HG02973 (cell line): ENCODE measurements around the gene ANXA8L1.
"Not testable (repeated sequence)": the region's sequence is repeated elsewhere in the genome, so short reads cannot be mapped to it uniquely, and the experiment has no call there.

ENCODE experiments used
- ATAC-seq: cut with Tn5 transposase; IDR thresholded peaks from one replicate; pipeline ENCODE4 v1.9.1; 2021; ENCODE audit warnings: moderate library complexity; ENCODE audit not compliant: unreplicated experiment

Gene ANXA8L1, protein sequence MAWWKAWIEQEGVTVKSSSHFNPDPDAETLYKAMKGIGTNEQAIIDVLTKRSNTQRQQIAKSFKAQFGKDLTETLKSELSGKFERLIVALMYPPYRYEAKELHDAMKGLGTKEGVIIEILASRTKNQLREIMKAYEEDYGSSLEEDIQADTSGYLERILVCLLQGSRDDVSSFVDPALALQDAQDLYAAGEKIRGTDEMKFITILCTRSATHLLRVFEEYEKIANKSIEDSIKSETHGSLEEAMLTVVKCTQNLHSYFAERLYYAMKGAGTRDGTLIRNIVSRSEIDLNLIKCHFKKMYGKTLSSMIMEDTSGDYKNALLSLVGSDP

DNA sequence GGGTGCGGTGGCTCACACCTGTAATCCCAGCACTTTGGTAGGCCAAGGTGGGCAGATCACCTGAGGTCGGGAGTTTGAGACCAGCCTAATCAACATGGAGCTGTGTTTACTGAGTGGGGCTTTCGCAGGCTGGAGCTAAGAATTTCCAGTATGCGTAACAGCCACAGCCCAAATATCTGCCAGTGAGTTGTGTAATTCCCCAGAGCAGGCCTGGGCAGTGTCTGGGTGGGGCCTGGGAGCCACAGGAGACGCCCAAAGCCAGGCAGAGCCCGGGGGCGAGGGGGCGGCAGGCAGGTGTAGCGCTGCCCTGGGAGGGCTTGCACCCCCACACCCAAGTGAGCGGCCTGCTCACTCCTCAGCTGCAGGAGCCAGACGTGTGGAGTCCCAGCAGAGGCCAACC is at the start of gene ANXA8L1:
Gene ANXA8L1, plus strand, starts transcription at position 371 of the 400 bp plus-strand sequence. CDS start 76 bp downstream, outside the sequence.
- not testable (repeated sequence) for ATAC-seq

DNA sequence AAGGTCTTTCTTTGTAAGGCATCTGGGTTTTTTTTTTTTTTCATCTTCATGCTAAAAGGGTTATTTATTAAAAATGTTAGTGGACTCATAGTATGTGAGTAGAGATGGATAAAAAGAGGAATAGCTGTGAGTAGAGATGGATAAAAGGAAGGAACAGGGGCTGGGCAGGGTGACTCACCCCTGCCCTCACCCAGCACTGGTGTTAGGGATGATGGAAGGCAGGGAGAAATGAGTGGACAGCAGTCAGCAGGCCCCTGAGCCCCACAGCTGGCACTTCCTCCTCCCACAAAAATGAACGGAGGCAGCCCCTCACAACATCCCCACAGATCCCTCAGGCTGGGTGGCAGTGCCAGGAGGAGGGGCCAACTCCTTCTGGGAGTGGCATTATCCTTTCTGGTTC is 49.5 kb upstream of the ANXA8L1 start:
- ATAC-seq, result no peak

DNA sequence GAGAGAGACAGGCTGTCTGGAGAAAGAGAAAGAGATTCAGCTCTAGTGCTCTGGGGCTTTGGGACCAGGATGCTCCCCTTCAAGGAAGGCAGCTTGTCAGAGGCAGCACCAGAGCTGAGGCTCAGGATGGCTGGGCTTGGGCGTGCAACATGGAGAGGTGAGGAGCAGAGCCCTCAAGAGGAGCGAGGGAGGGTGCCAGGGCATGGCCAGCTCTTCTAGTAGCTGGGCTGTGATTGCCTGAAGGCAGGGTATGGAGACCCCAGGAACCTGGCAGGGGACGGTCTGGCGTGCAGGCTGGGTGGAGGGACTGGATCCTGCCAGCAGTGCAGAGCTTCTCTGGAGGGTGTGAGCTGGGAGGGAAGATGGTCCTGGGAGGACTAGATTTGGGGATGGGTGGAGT is 48.6 kb upstream of the ANXA8L1 start:
- ATAC-seq, result no peak

DNA sequence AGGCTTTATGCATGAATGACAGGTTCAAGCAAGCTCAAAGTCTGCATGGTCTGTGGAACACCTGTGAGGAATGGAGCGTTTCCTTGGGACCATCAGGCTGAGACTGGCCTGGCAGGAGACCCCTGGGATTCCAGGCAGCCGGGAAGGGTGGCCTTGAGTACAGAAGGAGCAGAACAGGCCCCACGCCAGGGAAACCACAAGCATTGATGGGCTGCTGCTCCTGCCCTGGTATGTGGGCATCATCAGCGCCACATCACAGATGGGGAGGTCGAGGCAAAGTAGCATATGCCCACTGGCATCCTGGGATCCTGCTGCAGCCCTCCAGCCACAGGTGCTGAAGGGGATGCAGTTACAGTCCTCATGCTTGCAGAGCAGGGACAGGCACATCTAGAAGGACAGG is 47.9 kb upstream of the ANXA8L1 start:
- ATAC-seq, result no peak

DNA sequence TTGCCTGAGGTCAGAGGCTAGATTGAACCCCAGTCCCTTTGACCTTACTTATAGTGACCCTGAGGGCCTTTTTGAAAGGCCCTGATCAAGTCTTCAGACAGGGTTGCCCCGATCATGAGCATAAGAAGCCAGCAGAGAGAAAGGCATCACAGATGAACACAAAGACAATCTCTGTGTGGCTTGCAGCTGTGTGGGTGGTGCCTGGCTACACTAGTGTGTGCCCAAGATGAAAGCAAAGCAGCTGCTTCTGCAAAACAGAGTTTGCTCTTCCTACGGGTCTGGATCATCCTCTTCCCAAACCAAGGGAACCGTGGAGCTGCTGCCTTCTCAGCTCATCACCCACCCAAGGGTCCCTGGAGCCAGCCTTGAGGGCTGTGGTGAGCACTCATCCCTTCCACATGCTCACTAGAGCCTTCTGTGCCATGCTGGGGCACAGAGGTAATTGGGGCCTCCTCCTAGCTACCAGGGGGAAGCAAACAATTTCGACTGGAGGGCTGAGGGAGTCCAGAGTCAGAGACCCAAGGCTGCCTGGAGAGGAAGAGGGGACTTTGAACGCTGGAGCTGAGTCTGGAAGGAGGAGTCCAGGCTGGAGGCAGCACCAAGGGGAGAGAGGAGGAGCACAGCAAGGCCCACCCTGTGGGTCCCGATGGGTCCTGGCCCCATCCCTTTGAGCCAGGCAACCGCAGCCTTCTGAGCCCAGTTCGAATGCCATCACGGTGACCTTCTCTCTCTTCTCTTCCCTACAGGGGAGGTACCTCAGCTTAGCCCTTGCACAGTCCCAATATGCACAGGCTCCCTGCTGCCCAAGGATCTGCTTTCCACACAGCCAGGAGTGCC is 46.5 kb upstream of the ANXA8L1 start:
- ATAC-seq, result no peak

DNA sequence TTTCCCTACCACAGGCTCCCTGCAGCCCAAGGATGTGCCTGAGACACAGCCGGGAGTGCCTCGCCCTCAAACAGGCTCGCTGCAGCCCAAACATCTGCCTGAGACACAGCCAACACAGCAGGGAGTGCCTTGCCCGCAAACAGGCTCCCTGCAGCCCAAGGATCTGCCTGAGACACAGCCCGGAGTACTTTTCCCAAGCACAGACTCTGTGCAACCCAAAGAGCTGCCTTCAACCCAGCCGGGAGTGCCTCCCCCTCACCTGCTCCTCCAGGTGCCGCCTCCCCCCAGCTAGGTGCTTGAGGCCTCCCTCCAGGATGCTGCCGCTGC is 45.9 kb upstream of the ANXA8L1 start:
- no peak for ATAC-seq

DNA sequence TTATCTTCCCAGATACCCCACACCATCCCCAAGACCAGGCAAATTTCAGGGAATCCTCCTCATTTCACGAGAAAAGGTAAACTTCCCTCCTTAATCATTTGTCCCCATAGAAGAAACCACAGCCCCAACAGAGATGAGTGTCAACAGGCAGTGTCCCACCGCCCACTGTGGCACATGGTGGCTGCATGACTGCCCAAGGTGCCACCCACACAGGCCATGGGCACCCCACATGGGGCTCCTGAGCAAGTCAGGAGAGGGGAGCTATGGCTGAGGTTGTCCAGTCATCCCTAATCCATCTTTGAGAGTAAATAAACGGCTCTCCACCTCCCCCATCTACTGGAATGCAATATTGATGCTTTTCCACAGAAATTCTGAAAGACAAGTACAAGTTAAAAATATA is 44.7 kb upstream of the ANXA8L1 start:
- ATAC-seq, result no peak

DNA sequence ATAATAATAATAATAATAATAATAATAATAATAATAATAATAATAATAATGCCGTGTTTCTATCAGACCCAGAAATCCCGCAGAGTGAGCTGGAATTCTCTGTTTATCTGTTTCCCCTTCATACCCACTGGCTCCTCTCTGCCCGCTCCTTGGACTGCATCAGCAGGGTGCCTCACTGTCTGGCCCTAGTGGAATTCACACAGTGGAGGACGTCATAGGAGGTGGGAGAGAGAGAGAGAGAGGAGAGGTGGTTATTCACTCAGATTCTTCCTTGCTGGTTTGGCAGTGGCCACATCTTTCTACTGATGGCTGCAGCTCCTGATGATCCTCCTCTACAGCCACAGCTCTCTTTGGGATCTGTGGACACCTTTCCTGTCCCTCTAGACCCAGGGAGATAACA is 10.1 kb upstream of the ANXA8L1 start:
- ATAC-seq, result not testable (repeated sequence)

DNA sequence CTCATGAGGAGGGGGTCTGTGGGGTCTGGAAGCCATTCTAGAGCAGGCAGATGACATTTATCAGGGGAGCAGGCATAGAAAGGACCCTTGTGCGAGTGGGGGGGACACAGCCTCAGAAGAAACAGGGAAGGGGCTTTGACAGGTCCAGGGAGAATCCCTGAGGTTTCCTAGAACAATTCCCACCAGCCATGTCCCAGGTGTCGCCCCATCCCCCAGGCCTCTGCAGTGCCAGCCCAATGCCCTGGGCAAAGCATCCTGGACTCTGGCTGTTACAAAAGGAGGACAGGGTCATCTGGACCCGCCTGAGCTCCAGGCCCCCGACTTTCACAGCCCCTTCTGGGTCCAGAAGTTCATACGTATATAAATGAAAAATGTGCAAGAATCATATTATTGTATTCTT is 8.4 kb upstream of the ANXA8L1 start:
- not testable (repeated sequence) for ATAC-seq

DNA sequence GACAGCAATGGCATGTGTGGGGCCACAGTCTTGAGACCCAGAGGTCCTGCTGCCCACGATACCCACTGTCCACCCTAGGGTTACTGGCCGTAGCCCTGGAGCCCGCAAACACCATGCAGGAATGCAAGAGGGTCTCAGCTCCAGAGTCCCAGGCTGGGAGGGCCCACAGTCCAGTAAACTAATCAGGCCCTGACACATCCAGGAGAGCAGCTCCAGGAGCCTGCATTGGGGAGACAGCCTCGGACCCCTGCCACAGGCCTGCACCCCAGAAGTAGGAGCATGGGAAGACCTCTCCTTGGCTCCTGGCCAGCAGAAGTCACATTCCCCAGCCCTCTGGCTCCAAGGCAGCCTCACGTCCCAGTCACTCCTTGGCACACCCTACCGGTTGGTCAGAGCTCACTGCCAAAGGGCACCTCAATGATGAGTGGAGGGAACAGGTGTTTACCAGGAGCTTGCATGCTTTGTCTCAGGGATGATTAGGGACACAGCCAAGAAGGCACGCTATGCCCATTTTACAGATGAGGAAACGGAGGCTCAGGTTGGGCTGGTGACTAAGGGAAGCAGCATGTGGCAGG is 7.8 kb upstream of the ANXA8L1 start:
- not testable (repeated sequence) for ATAC-seq

DNA sequence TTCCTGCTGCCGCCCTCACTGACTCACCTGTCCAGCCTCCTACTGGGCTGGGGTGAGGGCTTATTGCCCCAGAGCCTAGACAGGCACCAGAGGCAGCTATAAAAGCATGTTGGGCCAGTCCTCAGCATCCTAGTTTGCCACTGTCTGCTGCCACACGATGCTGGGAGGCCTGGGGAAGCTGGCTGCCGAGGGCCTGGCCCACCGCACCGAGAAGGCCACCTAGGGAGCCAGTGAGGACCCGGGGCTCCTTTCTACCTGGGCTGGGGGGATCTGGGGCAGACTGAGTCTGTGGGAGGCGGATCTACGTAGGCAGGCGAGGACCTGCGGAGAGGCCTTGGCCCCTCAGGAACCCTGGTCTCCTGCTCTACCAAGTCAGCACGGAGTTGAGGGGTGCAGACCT is 6.6 kb upstream of the ANXA8L1 start:
- not testable (repeated sequence) for ATAC-seq

DNA sequence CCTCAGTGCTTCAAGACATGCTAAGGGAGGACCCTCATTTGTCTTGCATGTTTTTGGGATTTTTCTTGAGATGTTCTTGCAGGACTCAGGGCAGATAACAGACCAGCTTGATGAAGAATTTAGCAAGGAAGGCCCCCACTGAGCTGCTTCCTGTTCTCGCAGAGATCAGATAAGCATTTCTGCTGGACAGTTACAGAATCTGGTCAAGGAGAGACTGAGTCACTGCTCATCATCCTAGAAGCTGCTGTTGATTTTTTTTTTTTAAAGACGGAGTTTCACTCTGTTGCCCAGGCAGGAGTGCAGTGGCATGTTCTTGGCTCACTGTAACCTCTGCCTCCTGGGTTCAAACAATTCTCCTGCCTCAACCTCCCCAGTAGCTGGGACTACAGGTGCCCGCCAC is 1.2 kb upstream of the ANXA8L1 start:
- not testable (repeated sequence) for ATAC-seq

DNA sequence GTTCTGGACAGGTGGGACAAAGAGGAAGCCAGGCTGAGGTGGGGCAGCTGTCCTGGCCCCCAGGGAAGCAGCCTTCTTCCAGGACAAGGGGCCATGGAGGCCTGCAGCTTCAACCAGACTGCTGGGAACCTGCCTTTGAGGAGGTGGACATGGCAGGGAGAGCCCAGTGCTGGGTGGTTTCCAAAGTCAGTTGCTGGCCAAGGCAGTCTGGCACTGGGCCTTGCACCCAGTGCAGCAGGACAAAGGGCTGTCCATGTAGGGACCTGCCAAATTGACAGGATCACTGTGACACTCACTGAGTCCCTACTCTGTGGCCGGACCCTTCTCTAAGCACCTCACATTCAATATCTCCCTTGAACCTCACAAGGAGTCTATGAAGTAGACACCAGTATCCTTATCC is 1.4 kb downstream of the ANXA8L1 start:
- not testable (repeated sequence) for ATAC-seq

DNA sequence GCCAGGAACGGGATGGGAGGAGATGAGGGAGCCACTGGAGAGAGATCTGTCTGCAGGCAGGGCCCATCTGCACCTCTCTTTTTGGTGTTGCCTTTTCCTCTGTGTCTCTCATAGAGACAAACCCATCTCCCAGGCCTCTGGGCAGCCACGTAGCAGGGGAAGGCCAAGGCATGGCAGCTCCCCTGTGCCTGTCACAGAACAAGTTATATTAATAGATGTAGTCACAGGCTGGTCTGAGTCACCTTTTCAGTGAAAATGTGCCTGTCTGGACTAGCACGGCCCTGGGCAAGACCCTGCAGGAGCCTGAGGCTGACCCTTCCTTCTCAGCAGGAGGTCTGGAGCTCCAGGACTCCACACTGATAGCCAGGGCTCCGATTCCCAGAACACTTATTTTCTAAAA is 2.1 kb downstream of the ANXA8L1 start:
- ATAC-seq, result not testable (repeated sequence)

DNA sequence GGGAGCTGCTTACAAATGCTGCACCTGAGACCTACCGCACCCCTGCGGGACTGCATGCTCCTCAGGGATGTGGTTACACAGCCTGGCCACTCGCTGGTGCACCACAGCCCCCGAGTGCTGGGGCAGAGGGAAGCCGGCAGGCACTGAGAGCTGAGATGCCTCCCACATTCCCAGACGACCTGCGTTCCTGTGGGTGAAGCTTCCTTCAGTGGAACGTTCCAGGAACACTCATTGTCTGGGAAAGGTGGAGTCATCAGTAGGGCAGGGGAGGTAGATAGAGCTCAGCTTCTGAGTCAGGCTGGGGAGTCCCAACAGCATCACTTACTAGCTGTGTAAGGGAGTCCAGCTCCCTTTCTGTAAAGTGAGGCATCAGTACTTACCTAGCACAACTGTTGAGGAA is 2.5 kb downstream of the ANXA8L1 start:
- ATAC-seq, result not testable (repeated sequence)

DNA sequence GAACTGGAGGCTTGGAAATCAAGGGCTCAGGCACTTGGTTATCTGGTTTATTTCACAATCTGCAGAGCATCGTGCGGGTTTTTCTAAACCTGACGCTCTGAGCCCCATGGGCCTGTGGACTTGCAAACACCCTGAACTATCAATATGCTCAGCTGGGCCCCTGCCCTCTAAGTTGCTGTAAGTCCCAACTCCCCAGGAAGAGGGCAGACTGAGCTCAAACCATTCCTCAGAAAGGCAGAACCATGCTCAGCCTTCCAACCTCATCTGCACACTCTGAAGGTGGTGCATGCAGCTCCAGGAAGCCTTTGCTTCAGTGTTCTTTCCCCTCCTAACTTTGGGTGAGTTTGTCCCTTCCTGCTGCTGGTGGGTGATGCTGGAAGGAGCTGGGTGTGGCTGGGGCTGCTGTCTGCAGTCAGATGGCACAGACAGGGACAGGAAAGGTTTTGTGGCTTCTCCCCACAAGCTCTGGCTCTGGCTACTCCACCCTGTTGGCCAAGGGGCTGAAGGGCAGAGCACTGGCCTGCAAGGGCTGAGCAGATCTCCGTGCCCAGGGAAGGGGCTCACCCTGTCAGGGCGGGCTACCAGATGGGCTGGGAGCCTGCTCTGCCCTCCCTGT is 3.8 kb downstream of the ANXA8L1 start:
- not testable (repeated sequence) for ATAC-seq

DNA sequence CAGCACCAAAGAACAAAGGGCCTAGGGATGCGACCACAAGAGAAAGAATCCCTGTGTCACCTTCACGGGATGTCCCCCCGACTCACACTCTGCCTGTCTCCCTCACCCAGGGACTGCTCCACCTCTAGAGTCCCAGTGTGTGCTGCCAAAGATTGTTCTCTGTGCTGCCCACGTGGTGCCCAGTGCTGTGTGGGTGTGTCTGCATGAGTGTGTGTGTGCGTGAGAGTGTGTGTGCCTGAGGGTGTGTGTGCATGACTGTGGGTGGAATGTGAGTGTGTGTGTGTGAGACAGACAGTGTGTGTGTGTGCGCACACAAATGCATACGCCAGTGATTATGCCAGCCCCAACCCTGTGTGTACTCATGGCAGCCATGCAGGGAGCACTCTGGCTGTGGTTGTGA is 10.3 kb downstream of the ANXA8L1 start:
- ATAC-seq, result not testable (repeated sequence)

DNA sequence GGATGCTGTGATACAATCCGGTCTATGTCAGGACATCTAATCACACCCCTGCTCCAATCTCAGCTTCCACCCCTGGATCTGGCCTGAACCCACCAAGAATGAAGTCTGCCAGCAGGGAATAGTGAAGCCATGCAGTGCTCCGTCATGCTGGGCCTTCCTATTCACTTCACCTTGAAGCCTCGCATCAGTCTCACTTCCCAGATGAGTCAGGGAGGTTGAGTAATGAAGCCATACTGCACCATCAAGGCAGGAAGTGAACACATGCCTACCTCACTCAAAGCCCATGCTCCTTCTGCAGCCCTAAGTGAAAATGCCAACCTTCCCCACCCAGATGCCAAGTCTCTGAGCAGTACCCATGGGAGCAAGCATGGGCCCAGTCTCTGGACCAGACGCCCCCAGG is 11.1 kb downstream of the ANXA8L1 start:
- ATAC-seq, result not testable (repeated sequence)

DNA sequence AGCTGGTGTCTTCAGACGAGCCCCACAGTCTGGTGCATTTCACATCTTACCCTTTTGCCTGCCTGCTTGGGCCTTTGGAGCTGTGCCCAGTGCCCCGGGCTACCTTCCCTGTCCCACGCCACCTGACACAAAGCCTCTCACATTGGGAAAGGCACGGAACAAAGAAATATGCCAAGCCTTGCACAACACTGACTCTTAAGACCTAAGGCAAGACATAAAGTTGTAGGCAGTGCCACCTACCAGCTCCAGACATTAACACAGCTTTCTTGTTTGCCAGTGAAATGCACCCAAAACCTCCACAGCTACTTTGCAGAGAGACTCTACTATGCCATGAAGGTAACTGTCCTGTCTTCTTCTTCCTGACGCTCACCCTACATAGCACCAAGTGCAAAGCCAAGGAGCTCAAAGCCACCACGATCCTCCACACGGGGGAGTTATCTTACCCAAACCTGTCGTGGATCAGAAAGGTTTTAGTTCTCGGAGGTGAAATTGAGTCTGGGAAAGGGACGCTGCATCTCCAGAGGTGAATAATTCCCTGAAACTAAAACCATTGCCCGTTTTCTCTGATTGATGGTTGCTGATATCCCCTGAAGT is 11.8 kb downstream of the ANXA8L1 start:
- not testable (repeated sequence) for ATAC-seq

DNA sequence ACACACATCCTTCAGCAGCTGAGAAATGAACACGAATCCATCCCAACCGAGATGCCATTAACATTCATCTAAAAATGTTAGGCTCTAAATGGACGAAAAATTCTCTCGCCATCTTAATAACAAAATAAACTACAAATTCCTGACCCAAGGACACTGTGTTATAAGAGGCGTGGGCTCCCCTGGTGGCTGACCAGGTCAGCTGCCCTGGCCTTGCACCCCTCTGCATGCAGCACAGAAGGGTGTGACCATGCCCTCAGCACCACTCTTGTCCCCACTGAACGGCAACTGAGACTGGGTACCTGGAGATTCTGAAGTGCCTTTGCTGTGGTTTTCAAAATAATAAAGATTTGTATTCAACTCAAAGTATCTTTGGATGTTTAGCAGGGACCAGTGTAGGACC is 15.8 kb downstream of the ANXA8L1 start:
- not testable (repeated sequence) for ATAC-seq
